ENCODE results near the gene SYNE1.
"Not testable (repeated sequence)": the region's sequence is repeated elsewhere in the genome, so short reads cannot be mapped to it uniquely, and the experiment has no call there.

SYNE1 gene

DNA sequence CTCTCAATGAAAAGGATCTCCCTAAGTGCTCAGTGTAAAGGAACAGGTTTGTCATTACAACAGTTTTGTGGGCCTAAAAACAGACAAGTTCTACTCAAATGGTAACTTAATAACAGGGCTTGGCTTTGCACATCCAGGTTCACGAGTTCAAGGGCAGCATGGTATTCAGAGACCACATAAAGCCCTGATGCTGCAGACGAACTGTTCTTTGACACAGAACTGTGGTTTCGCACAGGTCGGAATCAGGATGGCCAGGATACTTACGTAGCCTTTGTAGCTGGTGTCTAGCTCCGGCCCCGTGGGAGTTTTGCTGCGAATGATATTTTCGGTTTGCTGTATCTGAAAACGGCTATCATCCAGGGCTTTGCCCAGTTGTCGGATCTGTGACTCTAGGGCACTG, 493.8 kb downstream of the SYNE1 start:
- DNase-seq (ENCODE audit: low spot score): no peak
- TF ChIP-seq, protein P1, sequence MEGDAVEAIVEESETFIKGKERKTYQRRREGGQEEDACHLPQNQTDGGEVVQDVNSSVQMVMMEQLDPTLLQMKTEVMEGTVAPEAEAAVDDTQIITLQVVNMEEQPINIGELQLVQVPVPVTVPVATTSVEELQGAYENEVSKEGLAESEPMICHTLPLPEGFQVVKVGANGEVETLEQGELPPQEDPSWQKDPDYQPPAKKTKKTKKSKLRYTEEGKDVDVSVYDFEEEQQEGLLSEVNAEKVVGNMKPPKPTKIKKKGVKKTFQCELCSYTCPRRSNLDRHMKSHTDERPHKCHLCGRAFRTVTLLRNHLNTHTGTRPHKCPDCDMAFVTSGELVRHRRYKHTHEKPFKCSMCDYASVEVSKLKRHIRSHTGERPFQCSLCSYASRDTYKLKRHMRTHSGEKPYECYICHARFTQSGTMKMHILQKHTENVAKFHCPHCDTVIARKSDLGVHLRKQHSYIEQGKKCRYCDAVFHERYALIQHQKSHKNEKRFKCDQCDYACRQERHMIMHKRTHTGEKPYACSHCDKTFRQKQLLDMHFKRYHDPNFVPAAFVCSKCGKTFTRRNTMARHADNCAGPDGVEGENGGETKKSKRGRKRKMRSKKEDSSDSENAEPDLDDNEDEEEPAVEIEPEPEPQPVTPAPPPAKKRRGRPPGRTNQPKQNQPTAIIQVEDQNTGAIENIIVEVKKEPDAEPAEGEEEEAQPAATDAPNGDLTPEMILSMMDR (IDR thresholded peaks at IDR 0.05; ENCODE audit: borderline replicate concordance, control extremely low read depth, extremely low read depth, insufficient read depth, missing control alignments): no peak
- in situ Hi-C loops (cut with MboI; ENCODE audit: low sequenced_read_pairs, unreplicated experiment): no loop called here

DNA sequence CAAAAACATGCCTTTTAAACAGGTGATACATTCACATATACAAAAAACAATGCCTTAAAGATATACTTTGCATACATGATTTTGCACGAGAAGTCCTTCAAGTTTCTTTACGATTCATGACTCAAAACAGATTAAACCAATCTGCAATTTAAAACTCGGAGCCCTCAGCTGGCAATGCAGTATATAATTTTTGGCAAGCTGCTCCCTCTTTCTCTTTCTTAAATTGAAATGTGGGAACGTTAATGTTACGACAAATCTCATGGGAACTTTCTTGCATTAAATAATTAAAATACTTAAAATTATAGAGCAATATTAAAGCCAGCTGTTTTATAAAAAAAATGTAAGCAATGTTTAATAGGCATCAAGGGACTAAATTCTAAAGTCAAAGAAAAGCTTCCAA, 495.1 kb downstream of the SYNE1 start:
- no peak for DNase-seq (ENCODE audit: low spot score)
- TF ChIP-seq, protein P1 (IDR thresholded peaks at IDR 0.05; ENCODE audit: borderline replicate concordance, control extremely low read depth, extremely low read depth, insufficient read depth, missing control alignments): no peak
- in situ Hi-C loops (cut with MboI; ENCODE audit: low sequenced_read_pairs, unreplicated experiment): no loop called here

DNA sequence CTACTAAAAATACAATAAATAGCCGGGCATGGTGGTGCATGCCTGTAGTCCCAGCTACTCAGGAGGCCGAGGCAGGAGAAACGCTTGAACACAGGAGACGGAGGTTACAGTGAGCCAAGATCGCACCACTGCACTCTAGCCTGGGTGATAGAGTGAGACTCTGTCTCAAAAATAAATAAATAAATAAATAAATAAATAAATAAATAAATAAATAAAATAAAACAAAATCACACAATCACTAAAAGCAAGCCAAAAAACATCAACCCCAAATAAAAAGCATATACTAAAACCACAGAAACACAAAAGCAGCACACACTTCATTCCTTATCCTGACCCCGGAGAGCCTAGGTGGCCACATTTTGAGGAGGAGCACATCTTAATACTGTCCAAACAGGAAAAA, 498.8 kb downstream of the SYNE1 start:
- DNase-seq (ENCODE audit: low spot score); in situ Hi-C loops (cut with MboI; ENCODE audit: low sequenced_read_pairs, unreplicated experiment): not testable (repeated sequence)

DNA sequence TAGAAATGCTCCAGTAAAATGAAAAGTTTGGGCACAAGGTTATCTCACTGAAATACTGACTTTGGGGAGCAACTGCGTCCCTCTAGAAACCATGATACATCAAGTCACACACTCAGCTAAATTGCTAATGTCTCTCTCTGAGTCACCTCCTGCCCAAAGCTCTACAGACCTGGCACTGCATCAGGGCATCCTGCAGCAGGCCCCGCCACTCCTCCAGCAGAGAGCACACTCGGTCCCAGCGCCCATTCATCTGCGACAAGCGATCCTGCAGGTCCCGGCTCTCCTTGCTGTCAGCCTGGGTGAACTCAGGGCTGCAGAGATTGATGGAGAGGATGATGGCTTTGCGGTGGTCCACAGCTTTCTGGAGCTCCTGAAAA, 500.7 kb downstream of the SYNE1 start:
- DNase-seq (ENCODE audit: low spot score): no peak
- in situ Hi-C loops (cut with MboI; ENCODE audit: low sequenced_read_pairs, unreplicated experiment): no loop called here

DNA sequence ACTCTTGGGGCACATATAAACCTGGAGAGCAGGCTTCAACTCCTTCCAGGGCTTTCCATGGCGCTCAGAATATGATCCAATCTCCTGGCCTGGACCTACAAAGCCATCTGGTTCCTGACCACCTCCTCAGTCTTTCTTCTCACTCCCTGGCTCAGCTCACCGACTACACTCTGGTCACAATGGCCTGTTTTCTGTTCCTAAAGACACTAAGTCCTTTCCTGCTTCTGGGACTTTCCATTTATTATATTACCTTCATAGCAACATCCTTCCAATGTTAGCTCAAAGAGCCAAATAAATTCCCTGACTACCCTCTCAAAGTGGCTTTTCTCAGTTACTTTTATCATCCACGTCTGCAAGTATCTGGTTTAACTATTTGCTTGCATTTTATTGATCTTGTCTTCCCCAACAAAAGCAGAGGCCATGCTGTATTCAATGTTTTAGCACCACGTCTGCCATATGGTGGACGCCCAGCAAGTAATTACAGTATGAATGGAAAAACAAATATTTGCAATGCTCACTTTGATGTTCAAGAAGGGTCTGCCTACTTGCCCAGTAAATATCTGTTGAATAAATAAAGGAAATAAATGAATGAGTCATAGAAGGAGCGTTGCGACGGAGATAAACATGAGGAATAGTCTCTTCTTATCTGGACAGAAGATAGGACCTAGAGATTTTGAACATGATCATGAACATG, 501.3 kb downstream of the SYNE1 start:
- no peak for DNase-seq (ENCODE audit: low spot score)
- in situ Hi-C loops (cut with MboI; ENCODE audit: low sequenced_read_pairs, unreplicated experiment): no loop called here
- TF ChIP-seq, protein P1 (IDR thresholded peaks at IDR 0.05; ENCODE audit: borderline replicate concordance, control extremely low read depth, extremely low read depth, insufficient read depth, missing control alignments): no peak

More for the DNA sequence above, 500.7 kb downstream of the SYNE1 start:
- TF ChIP-seq, protein P1 (IDR thresholded peaks at IDR 0.05; ENCODE audit: borderline replicate concordance, control extremely low read depth, extremely low read depth, insufficient read depth, missing control alignments): no peak

DNA sequence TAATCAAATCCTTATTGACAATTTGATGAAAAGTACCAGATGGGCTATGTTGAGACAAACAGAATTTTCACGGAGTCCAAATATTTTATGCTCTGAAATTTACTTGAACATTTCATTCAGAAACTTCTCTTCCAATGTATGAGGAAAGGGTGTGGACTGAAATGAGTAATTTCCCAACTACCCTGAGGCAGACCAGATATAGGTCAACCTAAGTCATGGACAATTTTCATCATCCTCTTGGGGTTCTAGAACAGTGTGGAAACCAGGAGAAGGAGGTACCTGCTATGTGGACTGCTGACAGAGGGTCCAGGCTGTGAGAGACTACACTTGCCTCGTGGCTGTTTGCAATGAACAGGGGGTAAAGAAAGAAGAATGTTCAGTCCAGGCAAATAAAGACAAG, 506.7 kb downstream of the SYNE1 start:
- TF ChIP-seq, protein P1 (IDR thresholded peaks at IDR 0.05; ENCODE audit: borderline replicate concordance, control extremely low read depth, extremely low read depth, insufficient read depth, missing control alignments): no peak
- no peak for DNase-seq (ENCODE audit: low spot score)
- in situ Hi-C loops (cut with MboI; ENCODE audit: low sequenced_read_pairs, unreplicated experiment): no loop called here

DNA sequence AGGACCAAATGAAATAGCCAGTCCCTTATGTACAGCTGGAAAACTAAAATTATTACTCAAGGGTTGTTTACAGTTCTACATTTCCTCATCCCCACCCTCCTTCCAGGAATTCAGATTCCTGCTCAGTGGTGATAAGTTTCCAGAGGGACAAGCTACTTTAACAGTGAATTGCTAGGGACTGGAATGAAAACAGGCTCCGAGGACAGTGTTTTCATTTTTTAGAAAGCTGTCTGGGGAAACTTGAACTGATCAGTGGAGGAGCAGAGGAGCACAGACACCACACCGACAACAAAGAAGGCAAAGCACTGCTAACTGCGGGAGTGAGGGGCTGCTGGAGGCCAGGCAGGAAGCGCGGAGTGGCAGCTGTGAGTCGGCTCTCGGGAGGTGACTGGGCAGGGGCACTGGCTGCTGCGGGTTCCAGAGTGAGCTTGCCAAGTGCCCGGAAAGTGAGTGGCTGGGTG, 507.4 kb downstream of the SYNE1 start:
- in situ Hi-C loops (cut with MboI; ENCODE audit: low sequenced_read_pairs, unreplicated experiment): no loop called here
- TF ChIP-seq, protein P1 (IDR thresholded peaks at IDR 0.05; ENCODE audit: borderline replicate concordance, control extremely low read depth, extremely low read depth, insufficient read depth, missing control alignments): no peak
- DNase-seq (ENCODE audit: low spot score): no peak

All from GM13976 (cell line).